DND-41 (cell line): Measurements from ENCODE around the gene TPPP3.

Source experiments
- ATAC-seq: fragments of 200-7000 bp; cut with Tn5 transposase; 3 replicates; pipeline ENCODE4 v1.9.1; 2021; ENCODE audit warnings: low read depth; ENCODE audit not compliant: insufficient read depth
- DNase-seq: peaks from one replicate; pipeline ENCODE4 v3.0.0-alpha.2; 2020
- H2AFZ ChIP-seq: 2 replicates; pipeline ENCODE4 v1.6.0; 2012; ENCODE audit warnings: low read depth, low read length
- H3K27ac ChIP-seq: 2 replicates; pipeline ENCODE4 v1.5.1; 2012; ENCODE audit warnings: low read length, inconsistent platforms
- H3K27me3 ChIP-seq: fragments of 200-600 bp; sonication (generic); 2 replicates; pipeline ENCODE4 v1.6.0; 2012; ENCODE audit warnings: low read length, mild to moderate bottlenecking, inconsistent platforms; ENCODE audit not compliant: insufficient read depth, poor library complexity
- H3K36me3 ChIP-seq: 2 replicates; pipeline ENCODE4 v1.5.1; 2012; ENCODE audit warnings: low read length, inconsistent platforms; ENCODE audit not compliant: insufficient read depth
- H3K4me1 ChIP-seq: 2 replicates; pipeline ENCODE4 v1.5.1; 2012; ENCODE audit warnings: mild to moderate bottlenecking, low read length; ENCODE audit not compliant: insufficient read depth
- H3K4me2 ChIP-seq: 2 replicates; pipeline ENCODE4 v1.6.0; 2012; ENCODE audit warnings: mild to moderate bottlenecking, moderate library complexity, low read length, inconsistent platforms; ENCODE audit not compliant: insufficient read depth
- H3K4me3 ChIP-seq, 2 experiments: fragments of 200-600 bp in 1 of 2; shearing (Covaris generic) in 1 of 2; 2 replicates each; pipeline ENCODE4 v1.5.1; 2012 to 2016; ENCODE audit warnings: inconsistent platforms in 2 of 2, low read length in 2 of 2, mild to moderate bottlenecking in 2 of 2, low read depth in 1 of 2, moderate library complexity in 1 of 2
- H3K79me2 ChIP-seq: 2 replicates; pipeline ENCODE4 v1.6.0; 2012; ENCODE audit warnings: low read length, inconsistent platforms; ENCODE audit not compliant: insufficient read depth
- H3K9ac ChIP-seq: 2 replicates; pipeline ENCODE4 v1.6.0; 2012; ENCODE audit warnings: low read depth, mild to moderate bottlenecking, inconsistent platforms, low read length, moderate library complexity
- H3K9me3 ChIP-seq: 2 replicates; pipeline ENCODE4 v1.5.1; 2012; ENCODE audit warnings: low read length, moderate library complexity, mild to moderate bottlenecking, inconsistent platforms; ENCODE audit not compliant: insufficient read depth, severe bottlenecking
- H4K20me1 ChIP-seq: 2 replicates; pipeline ENCODE4 v1.6.0; 2012; ENCODE audit warnings: low read length; ENCODE audit not compliant: insufficient read depth
- CTCF ChIP-seq: IDR thresholded peaks from 2 replicates; pipeline ENCODE4 v1.5.1; 2012; ENCODE audit warnings: borderline replicate concordance, low read length, moderate library complexity, mild to moderate bottlenecking; ENCODE audit not compliant: poor library complexity, severe bottlenecking; ENCODE audit errors: extremely low read depth
- EZH2 ChIP-seq: IDR thresholded peaks from 3 replicates; pipeline ENCODE4 v1.6.1; 2012; ENCODE audit warnings: borderline replicate concordance, low read depth, mild to moderate bottlenecking, moderate library complexity, low read length, inconsistent platforms; ENCODE audit not compliant: severe bottlenecking

TPPP3 gene

GRCh38 chr16:67429799-67430503 is 36.7 kb upstream of the TPPP3 start:
- H3K9me3 ChIP-seq: no peaks in the 10 kb centered on the region
- TF ChIP-seq EZH2 (no peak), CTCF (no peak)
- H2AFZ ChIP-seq: no peak overlapping the region
- no peak overlapping the region for H3K4me2 ChIP-seq
- H3K9ac ChIP-seq: no peak overlapping the region
- no peak for DNase-seq
- no peaks in the 10 kb centered on the region for H3K4me1 ChIP-seq
- no peak overlapping the region for H3K4me3 ChIP-seq
- peaks cover 29% of the 10 kb centered on the region for H3K27me3 ChIP-seq
- ATAC-seq: no peak
- H3K27ac ChIP-seq: no peak overlapping the region
- peaks cover 14% of the 10 kb centered on the region for H4K20me1 ChIP-seq
- no peaks in the 10 kb centered on the region for H3K36me3 ChIP-seq
- no peaks in the 10 kb centered on the region for H3K79me2 ChIP-seq

- Histone ChIP-seq H3K27ac (no peak overlapping the region), H2AFZ (no peak overlapping the region), H3K4me1 (no peaks in the 10 kb centered on the region), H3K79me2 (no peaks in the 10 kb centered on the region), H3K9me3 (no peaks in the 10 kb centered on the region), H3K27me3 (peaks cover 29% of the 10 kb centered on the region), H4K20me1 (peaks cover 14% of the 10 kb centered on the region), H3K9ac (no peak overlapping the region), H3K4me2 (no peak overlapping the region), H3K4me3 (no peak overlapping the region), H3K36me3 (no peaks in the 10 kb centered on the region)
- DNase-seq (no peak), ATAC-seq (no peak)
- no peak for TF ChIP-seq CTCF
- no peak for TF ChIP-seq EZH2
These were observed 35.9 kb upstream of the TPPP3 start for GRCh38 chr16:67429053-67429798.

- peaks cover 14% of the 10 kb centered on the region for H4K20me1 ChIP-seq
- no peaks in the 10 kb centered on the region for H3K36me3 ChIP-seq
- DNase-seq (peak; percentile 54), ATAC-seq (peak; percentile 84)
- H3K9ac ChIP-seq: no peak overlapping the region
- H3K4me2 ChIP-seq: no peak overlapping the region
- H3K27me3 ChIP-seq: peaks cover 29% of the 10 kb centered on the region
- no peak overlapping the region for H3K27ac ChIP-seq
- H3K79me2 ChIP-seq: no peaks in the 10 kb centered on the region
- no peaks in the 10 kb centered on the region for H3K9me3 ChIP-seq
- TF ChIP-seq EZH2 (no peak), CTCF (peak; percentile 83)
- H3K4me3 ChIP-seq: no peak overlapping the region
- no peaks in the 10 kb centered on the region for H3K4me1 ChIP-seq
- no peak overlapping the region; the same call in 1 of the 2 replicates for H2AFZ ChIP-seq
These were observed 34.9 kb upstream of the TPPP3 start for GRCh38 chr16:67428146-67428731.
